Type B pancreatic cell (in vitro differentiated cells): ENCODE measurements around the gene SLC25A24. TPM values are rescaled to one million over a fixed set of nuclear protein-coding genes. Genes with fewer than 3 reads are reported as not detected.
A peak's percentile ranks its signal among the peaks of the same experiment; 100 is the strongest.

ENCODE experiments used
- DNase-seq: peaks from one replicate; pipeline ENCODE4 v3.0.0; 2021; ENCODE audit warnings: mixed read lengths; ENCODE audit not compliant: unreplicated experiment; ENCODE audit errors: extremely low spot score
- H3K27ac Mint-ChIP-seq: 2 replicates; pipeline ENCODE4 v1.8.0; 2021; ENCODE audit warnings: mild to moderate bottlenecking, mixed read lengths
- H3K27me3 Mint-ChIP-seq: 2 replicates; pipeline ENCODE4 v1.8.0; 2021; ENCODE audit warnings: mixed read lengths
- H3K36me3 Mint-ChIP-seq: 2 replicates; pipeline ENCODE4 v1.8.0; 2021; ENCODE audit warnings: mixed read lengths
- H3K4me1 Mint-ChIP-seq: one replicate; pipeline ENCODE4 v1.8.0; 2021; ENCODE audit warnings: mixed read lengths; ENCODE audit not compliant: unreplicated experiment
- H3K4me3 Mint-ChIP-seq: 2 replicates; pipeline ENCODE4 v1.8.0; 2021; ENCODE audit warnings: mild to moderate bottlenecking, mixed read lengths
- H3K9me3 Mint-ChIP-seq: 2 replicates; pipeline ENCODE4 v1.8.0; 2021; ENCODE audit warnings: mixed read lengths
- CTCF ChIP-seq: fragments of 200-600 bp; sonication (generic); conservative IDR thresholded peaks from 2 replicates; pipeline ENCODE4 v1.5.0; 2021; ENCODE audit warnings: antibody characterized with exemption, mild to moderate bottlenecking
- total RNA-seq: library from RNA; stranded (reverse); gene quantifications from 2 replicates; pipeline ENCODE4 v1.2.1, GENCODE V29; 2021; ENCODE audit warnings: low replicate concordance

The SLC25A24 gene
- total RNA-seq, 1 donor from 2014 or later, result 43.3 TPM

- peaks cover 16% of the 10 kb centered on the region for H3K36me3 Mint-ChIP-seq
- no peak overlapping the region for H3K27ac Mint-ChIP-seq
- DNase-seq, result no peak
- H3K27me3 Mint-ChIP-seq, result peaks cover 2% of the 10 kb centered on the region
- no peak for TF ChIP-seq CTCF
- H3K4me1 Mint-ChIP-seq, result peaks cover 25% of the 10 kb centered on the region
- peaks cover 8% of the 10 kb centered on the region for H3K9me3 Mint-ChIP-seq
- no peak overlapping the region for H3K4me3 Mint-ChIP-seq
Measured at GRCh38 chr1:108201687-108202086, 1.5 kb upstream of the SLC25A24 start.

- TF ChIP-seq CTCF, result no peak
- H3K4me1 Mint-ChIP-seq, result peaks cover 25% of the 10 kb centered on the region
- peaks cover 2% of the 10 kb centered on the region for H3K27me3 Mint-ChIP-seq
- peak overlapping the region; percentile 93 for H3K27ac Mint-ChIP-seq
- peaks cover 21% of the 10 kb centered on the region for H3K36me3 Mint-ChIP-seq
- peaks cover 8% of the 10 kb centered on the region for H3K9me3 Mint-ChIP-seq
- DNase-seq, result no peak
- peak overlapping the region; percentile 93 for H3K4me3 Mint-ChIP-seq
Measured at GRCh38 chr1:108200687-108201051, 526 bp upstream of the SLC25A24 start.

- Mint-ChIP-seq H3K27me3 (peaks cover 2% of the 10 kb centered on the region), H3K36me3 (peaks cover 33% of the 10 kb centered on the region), H3K27ac (peak overlapping the region; percentile 94), H3K9me3 (peaks cover 15% of the 10 kb centered on the region), H3K4me3 (peak overlapping the region; percentile 93), H3K4me1 (peaks cover 25% of the 10 kb centered on the region)
- no peak for DNase-seq
- TF ChIP-seq CTCF, result no peak
Measured at GRCh38 chr1:108199201-108199691, 897 bp downstream of the SLC25A24 start.

- H3K4me3 Mint-ChIP-seq, result no peak overlapping the region
- TF ChIP-seq CTCF, result no peak
- H3K9me3 Mint-ChIP-seq, result peaks cover 20% of the 10 kb centered on the region
- H3K36me3 Mint-ChIP-seq, result peaks cover 68% of the 10 kb centered on the region
- no peak overlapping the region for H3K27ac Mint-ChIP-seq
- no peaks in the 10 kb centered on the region for H3K27me3 Mint-ChIP-seq
- no peak for DNase-seq
- peaks cover 16% of the 10 kb centered on the region for H3K4me1 Mint-ChIP-seq
Measured at GRCh38 chr1:108194051-108194450, 6.1 kb downstream of the SLC25A24 start.

- H3K27ac Mint-ChIP-seq, result no peak overlapping the region
- no peak for DNase-seq
- peaks cover 75% of the 10 kb centered on the region for H3K36me3 Mint-ChIP-seq
- peaks cover 9% of the 10 kb centered on the region for H3K4me1 Mint-ChIP-seq
- peaks cover 27% of the 10 kb centered on the region for H3K9me3 Mint-ChIP-seq
- H3K27me3 Mint-ChIP-seq, result no peaks in the 10 kb centered on the region
- no peak overlapping the region for H3K4me3 Mint-ChIP-seq
- TF ChIP-seq CTCF, result no peak
Measured at GRCh38 chr1:108193333-108193732, 6.8 kb downstream of the SLC25A24 start.

- TF ChIP-seq CTCF, result no peak
- Mint-ChIP-seq H3K4me1 (peaks cover 2% of the 10 kb centered on the region), H3K36me3 (peaks cover 74% of the 10 kb centered on the region), H3K27ac (no peak overlapping the region), H3K27me3 (no peaks in the 10 kb centered on the region), H3K4me3 (no peak overlapping the region), H3K9me3 (peaks cover 23% of the 10 kb centered on the region)
- DNase-seq, result no peak
Measured at GRCh38 chr1:108192581-108192980, 7.6 kb downstream of the SLC25A24 start.
